Esophagus squamous epithelium (tissue), 4 donors: ENCODE data around the gene CAPZB.

ENCODE experiments used
- POLR2A ChIP-seq, 4 donors: fragments of 450-650 bp; IDR thresholded peaks; one replicate each; pipeline ENCODE4 v1.6.1; 2017; ENCODE audit warnings: antibody characterized with exemption in 4 of 4, mild to moderate bottlenecking in 4 of 4, moderate library complexity in 3 of 4
- TF ChIP-seq, protein P1 (sequence below), 6 experiments: fragments of 450-650 bp in 4 of 6; fragments of 200-600 bp in 2 of 6; sonication (generic) in 2 of 6; IDR thresholded peaks; one replicate each; pipeline ENCODE4 v1.5.1; 2016 to 2019; ENCODE audit warnings: antibody characterized with exemption in 6 of 6, mild to moderate bottlenecking in 4 of 6, moderate library complexity in 4 of 6

- TF ChIP-seq, protein P1, sequence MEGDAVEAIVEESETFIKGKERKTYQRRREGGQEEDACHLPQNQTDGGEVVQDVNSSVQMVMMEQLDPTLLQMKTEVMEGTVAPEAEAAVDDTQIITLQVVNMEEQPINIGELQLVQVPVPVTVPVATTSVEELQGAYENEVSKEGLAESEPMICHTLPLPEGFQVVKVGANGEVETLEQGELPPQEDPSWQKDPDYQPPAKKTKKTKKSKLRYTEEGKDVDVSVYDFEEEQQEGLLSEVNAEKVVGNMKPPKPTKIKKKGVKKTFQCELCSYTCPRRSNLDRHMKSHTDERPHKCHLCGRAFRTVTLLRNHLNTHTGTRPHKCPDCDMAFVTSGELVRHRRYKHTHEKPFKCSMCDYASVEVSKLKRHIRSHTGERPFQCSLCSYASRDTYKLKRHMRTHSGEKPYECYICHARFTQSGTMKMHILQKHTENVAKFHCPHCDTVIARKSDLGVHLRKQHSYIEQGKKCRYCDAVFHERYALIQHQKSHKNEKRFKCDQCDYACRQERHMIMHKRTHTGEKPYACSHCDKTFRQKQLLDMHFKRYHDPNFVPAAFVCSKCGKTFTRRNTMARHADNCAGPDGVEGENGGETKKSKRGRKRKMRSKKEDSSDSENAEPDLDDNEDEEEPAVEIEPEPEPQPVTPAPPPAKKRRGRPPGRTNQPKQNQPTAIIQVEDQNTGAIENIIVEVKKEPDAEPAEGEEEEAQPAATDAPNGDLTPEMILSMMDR (IDR thresholded peaks at IDR 0.05), result no peak
- no peak for TF ChIP-seq POLR2A (IDR thresholded peaks at IDR 0.05)
Observed at GRCh38 chr1:19430121-19431068, 54.9 kb downstream of the CAPZB start.
